CD14-positive monocyte (primary cell): Measurements from ENCODE around the gene SPATS2L. TPM values are rescaled to one million over a fixed set of nuclear protein-coding genes. Genes with fewer than 3 reads are reported as not detected.

Experiments used
- DNase-seq, 3 donors: peaks; one replicate each; pipeline ENCODE4 v3.0.0-alpha.2; 2011 to 2022
- H2AFZ ChIP-seq: 2 replicates; pipeline ENCODE4 v1.6.0; 2012; ENCODE audit warnings: mild to moderate bottlenecking, low read depth, low read length, inconsistent platforms; ENCODE audit not compliant: insufficient read depth, poor library complexity, severe bottlenecking
- H3K27ac ChIP-seq, 2 donors: 1 replicate in 1 of 2; 2 replicates in 1 of 2; pipeline ENCODE4 v1.5.1; 2012 to 2013; ENCODE audit warnings: low read length in 2 of 2, control low read depth in 1 of 2, inconsistent platforms in 1 of 2, low read depth in 1 of 2, mild to moderate bottlenecking in 1 of 2
- H3K27me3 ChIP-seq, 2 donors: one replicate each; pipeline versions ENCODE4 v1.6.0 to v1.6.1; 2011 to 2013; ENCODE audit warnings: low read length in 2 of 2; ENCODE audit not compliant: control insufficient read depth in 2 of 2, insufficient read depth in 2 of 2
- H3K36me3 ChIP-seq, 2 donors: replicated peaks in 1 of 2; 1 replicate in 1 of 2; 2 replicates in 1 of 2; pipeline versions ENCODE4 v1.5.1 to v1.6.1; 2012 to 2013; ENCODE audit warnings: low read length in 2 of 2, control low read depth in 1 of 2, inconsistent platforms in 1 of 2, mild to moderate bottlenecking in 1 of 2; ENCODE audit not compliant: insufficient read depth in 2 of 2, control insufficient read depth in 1 of 2
- H3K4me1 ChIP-seq, 2 donors: 1 replicate in 1 of 2; 2 replicates in 1 of 2; pipeline versions ENCODE4 v1.5.1 to v1.6.1; 2012 to 2013; ENCODE audit warnings: low read length in 2 of 2, control low read depth in 1 of 2, inconsistent platforms in 1 of 2, mild to moderate bottlenecking in 1 of 2, moderate library complexity in 1 of 2; ENCODE audit not compliant: insufficient read depth in 2 of 2, control insufficient read depth in 1 of 2
- H3K4me2 ChIP-seq: replicated peaks from 2 replicates; pipeline ENCODE3; 2012; ENCODE audit warnings: low read length, moderate library complexity, mild to moderate bottlenecking; ENCODE audit not compliant: poor library complexity, severe bottlenecking; ENCODE audit errors: extremely low read depth
- H3K4me3 ChIP-seq, 3 experiments: fragments of 200-600 bp in 1 of 3; sonication (generic) in 1 of 3; replicated peaks in 1 of 3; 1 replicate in 2 of 3; 2 replicates in 1 of 3; pipeline ENCODE4 v1.5.1; 2011 to 2013; ENCODE audit warnings: low read length in 3 of 3, mild to moderate bottlenecking in 3 of 3, control low read depth in 2 of 3, low read depth in 2 of 3, inconsistent platforms in 1 of 3, moderate library complexity in 1 of 3
- H3K79me2 ChIP-seq: 2 replicates; pipeline ENCODE4 v1.6.0; 2012; ENCODE audit warnings: mild to moderate bottlenecking, control low read depth, inconsistent platforms, low read length, moderate library complexity; ENCODE audit not compliant: insufficient read depth
- H3K9ac ChIP-seq: 2 replicates; pipeline ENCODE4 v1.6.0; 2017; ENCODE audit warnings: low read length, mild to moderate bottlenecking; ENCODE audit not compliant: insufficient read depth, poor library complexity, severe bottlenecking
- H3K9me3 ChIP-seq, 2 donors: replicated peaks in 1 of 2; 1 replicate in 1 of 2; 2 replicates in 1 of 2; pipeline versions ENCODE4 v1.5.1 to v1.6.1; 2012 to 2013; ENCODE audit warnings: low read length in 2 of 2, control low read depth in 1 of 2; ENCODE audit not compliant: control insufficient read depth in 1 of 2, insufficient read depth in 1 of 2
- H4K20me1 ChIP-seq: 2 replicates; pipeline ENCODE4 v1.6.0; 2012; ENCODE audit warnings: mild to moderate bottlenecking, low read length, control low read depth, moderate library complexity; ENCODE audit not compliant: insufficient read depth
- H3K27ac Mint-ChIP-seq, 7 donors: one replicate each; pipeline ENCODE4 v1.8.0; 2020; ENCODE audit warnings: mild to moderate bottlenecking in 7 of 7, mixed read lengths in 7 of 7, moderate library complexity in 6 of 7, inconsistent platforms in 2 of 7
- H3K27me3 Mint-ChIP-seq, 3 donors: one replicate each; pipeline ENCODE4 v1.8.0; 2021 to 2022; ENCODE audit warnings: low read depth in 3 of 3, mild to moderate bottlenecking in 3 of 3, mixed read lengths in 3 of 3, moderate library complexity in 3 of 3, inconsistent platforms in 1 of 3
- H3K36me3 Mint-ChIP-seq, 2 donors: one replicate each; pipeline ENCODE4 v1.8.0; 2020; ENCODE audit warnings: mixed read lengths in 2 of 2, inconsistent platforms in 1 of 2, mild to moderate bottlenecking in 1 of 2
- H3K4me1 Mint-ChIP-seq: one replicate; pipeline ENCODE4 v1.8.0; 2020; ENCODE audit warnings: mild to moderate bottlenecking, mixed read lengths
- H3K4me3 Mint-ChIP-seq, 2 donors: one replicate each; pipeline ENCODE4 v1.8.0; 2020; ENCODE audit warnings: mild to moderate bottlenecking in 2 of 2, mixed read lengths in 2 of 2, moderate library complexity in 1 of 2
- H3K9me3 Mint-ChIP-seq, 7 donors: one replicate each; pipeline ENCODE4 v1.8.0; 2020 to 2022; ENCODE audit warnings: mixed read lengths in 7 of 7, mild to moderate bottlenecking in 6 of 7, moderate library complexity in 6 of 7, inconsistent platforms in 2 of 7
- WGBS: methylation state at CpG from one replicate; pipeline ENCODE4 v1.1.5; 2013; ENCODE audit warnings: missing lambda C conversion rate; ENCODE audit not compliant: insufficient coverage; 5-methylcytosine and 5-hydroxymethylcytosine counted together
- intact Hi-C, 2 donors: fragments of 100-400 bp; cut with micrococcal nuclease; formaldehyde crosslinking; loops; one replicate each; pipeline versions ENCODE4 v1.15.0 to v1.15.1; 2023
- polyA plus RNA-seq, 3 donors: library from polyadenylated mRNA; depleted of rRNA in 1 of 3; unstranded in 2 of 3; stranded (reverse) in 1 of 3; fragments of 300-500 nt in 2 of 3; fragments of >200 nt in 1 of 3; fragmentation: Illumina TruSeq in 2 of 3; gene quantifications; 1 replicate in 2 of 3; 2 replicates in 1 of 3; pipeline ENCODE4 v1.2.3, GENCODE V29; 2012 to 2021
- TF ChIP-seq, protein P1 (sequence below): fragments of 200-600 bp; IDR thresholded peaks from one replicate; pipeline ENCODE4 v1.8.0; 2022; ENCODE audit warnings: antibody characterized with exemption, mild to moderate bottlenecking

Gene SPATS2L
- polyA plus RNA-seq, 3 donors = 2.7 to 5.2 (median 3.2) TPM

DNA sequence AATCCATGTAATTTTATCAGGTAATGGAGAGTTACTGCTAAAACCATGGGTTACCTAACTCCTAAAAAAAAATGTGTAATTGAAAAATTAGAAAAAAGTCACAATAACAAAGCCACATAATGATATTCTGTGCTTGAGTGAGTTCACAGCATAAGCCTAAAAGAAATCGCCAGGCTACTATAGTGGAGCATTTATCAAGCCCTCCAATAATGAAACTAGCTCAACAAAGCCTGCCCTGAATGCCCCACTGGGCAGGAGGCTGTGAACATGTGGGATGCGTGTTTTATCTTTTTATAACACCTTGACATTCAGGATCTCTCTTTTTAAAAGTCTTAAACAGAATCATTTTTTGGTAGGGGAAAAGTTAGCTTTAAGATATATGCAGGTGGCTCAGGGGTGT lies 117.0 kb downstream of the SPATS2L start:
- TF ChIP-seq, protein P1, sequence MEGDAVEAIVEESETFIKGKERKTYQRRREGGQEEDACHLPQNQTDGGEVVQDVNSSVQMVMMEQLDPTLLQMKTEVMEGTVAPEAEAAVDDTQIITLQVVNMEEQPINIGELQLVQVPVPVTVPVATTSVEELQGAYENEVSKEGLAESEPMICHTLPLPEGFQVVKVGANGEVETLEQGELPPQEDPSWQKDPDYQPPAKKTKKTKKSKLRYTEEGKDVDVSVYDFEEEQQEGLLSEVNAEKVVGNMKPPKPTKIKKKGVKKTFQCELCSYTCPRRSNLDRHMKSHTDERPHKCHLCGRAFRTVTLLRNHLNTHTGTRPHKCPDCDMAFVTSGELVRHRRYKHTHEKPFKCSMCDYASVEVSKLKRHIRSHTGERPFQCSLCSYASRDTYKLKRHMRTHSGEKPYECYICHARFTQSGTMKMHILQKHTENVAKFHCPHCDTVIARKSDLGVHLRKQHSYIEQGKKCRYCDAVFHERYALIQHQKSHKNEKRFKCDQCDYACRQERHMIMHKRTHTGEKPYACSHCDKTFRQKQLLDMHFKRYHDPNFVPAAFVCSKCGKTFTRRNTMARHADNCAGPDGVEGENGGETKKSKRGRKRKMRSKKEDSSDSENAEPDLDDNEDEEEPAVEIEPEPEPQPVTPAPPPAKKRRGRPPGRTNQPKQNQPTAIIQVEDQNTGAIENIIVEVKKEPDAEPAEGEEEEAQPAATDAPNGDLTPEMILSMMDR = no peak
- H3K27ac Mint-ChIP-seq = no peak overlapping the region
- no CpG with 5 or more reads among the region's 2 CpGs for WGBS
- peaks cover 21 to 29% of the 10 kb centered on the region in 2 donors for H3K36me3 Mint-ChIP-seq
- Histone ChIP-seq H3K36me3 (peaks cover 0 to 21% of the 10 kb centered on the region in 2 donors), H3K9me3 (no peaks in the 10 kb centered on the region), H2AFZ (no peak overlapping the region), H3K4me1 (no peaks in the 10 kb centered on the region), H4K20me1 (no peaks in the 10 kb centered on the region), H3K79me2 (no peaks in the 10 kb centered on the region), H3K9ac (no peak overlapping the region), H3K27me3 (no peaks in the 10 kb centered on the region), H3K4me2 (no peak overlapping the region), H3K4me3 (no peak overlapping the region), H3K27ac (no peak overlapping the region)
- no peaks in the 10 kb centered on the region for H3K4me1 Mint-ChIP-seq
- no peaks in the 10 kb centered on the region for H3K9me3 Mint-ChIP-seq
- H3K4me3 Mint-ChIP-seq = no peak overlapping the region
- no peaks in the 10 kb centered on the region for H3K27me3 Mint-ChIP-seq
- intact Hi-C loops = no loop called here
- DNase-seq = no peak

DNA sequence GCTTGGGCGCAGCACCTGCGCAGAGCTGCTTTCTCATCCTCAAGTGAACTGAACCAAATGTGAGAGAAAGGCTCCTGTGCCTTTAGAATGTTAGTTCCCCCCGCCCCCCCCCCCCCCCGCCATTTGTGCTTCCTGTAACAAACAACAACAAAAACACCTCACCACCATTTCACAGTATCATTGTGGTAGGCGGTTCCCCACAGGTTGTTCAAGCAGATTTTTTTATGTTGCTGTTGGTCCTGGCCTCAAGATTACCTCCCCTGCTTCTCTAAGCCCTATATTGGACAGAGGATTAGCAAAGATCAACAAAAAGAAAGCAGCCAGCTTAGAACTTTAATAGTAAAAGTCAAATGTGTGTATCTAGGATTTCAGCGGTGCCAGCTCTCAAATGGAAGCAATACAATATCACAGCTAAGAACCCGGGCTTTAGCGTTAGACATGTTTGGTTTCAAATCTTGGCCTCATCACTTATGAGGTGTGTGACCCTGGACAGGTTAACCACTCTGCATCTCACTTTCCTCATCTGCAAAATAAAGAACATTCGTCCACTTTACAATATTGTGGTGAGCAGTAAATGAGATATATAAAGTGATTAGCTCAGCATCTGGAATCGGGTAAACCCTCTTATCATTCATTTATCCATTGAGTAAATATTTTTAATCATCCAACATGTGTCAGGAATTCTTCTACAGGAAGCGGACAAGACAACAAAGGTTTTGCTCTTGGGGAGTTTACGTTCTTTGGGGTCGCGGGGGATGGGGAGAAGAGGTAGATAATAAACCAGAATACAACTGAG lies 118.7 kb downstream of the SPATS2L start:
- intact Hi-C loops = no loop called here
- Mint-ChIP-seq H3K4me1 (no peaks in the 10 kb centered on the region), H3K27me3 (no peaks in the 10 kb centered on the region), H3K4me3 (no peak overlapping the region), H3K36me3 (peaks cover 14 to 19% of the 10 kb centered on the region in 2 donors), H3K9me3 (no peaks in the 10 kb centered on the region), H3K27ac (no peak overlapping the region)
- H3K9ac ChIP-seq = no peak overlapping the region
- no peak for DNase-seq
- peaks cover 0 to 9% of the 10 kb centered on the region in 2 donors for H3K36me3 ChIP-seq
- H2AFZ ChIP-seq = no peak overlapping the region
- WGBS = 100% methylated on average over 1 of the region's 14 CpGs
- H3K4me3 ChIP-seq = no peak overlapping the region
- H3K27me3 ChIP-seq = no peaks in the 10 kb centered on the region
- no peak overlapping the region for H3K4me2 ChIP-seq
- H3K9me3 ChIP-seq = no peaks in the 10 kb centered on the region
- no peaks in the 10 kb centered on the region for H3K79me2 ChIP-seq
- no peak overlapping the region for H3K27ac ChIP-seq
- TF ChIP-seq, protein P1 = no peak
- H4K20me1 ChIP-seq = no peaks in the 10 kb centered on the region
- H3K4me1 ChIP-seq = no peaks in the 10 kb centered on the region
